ENCODE data around the gene ACO2.

ACO2 gene

DNA sequence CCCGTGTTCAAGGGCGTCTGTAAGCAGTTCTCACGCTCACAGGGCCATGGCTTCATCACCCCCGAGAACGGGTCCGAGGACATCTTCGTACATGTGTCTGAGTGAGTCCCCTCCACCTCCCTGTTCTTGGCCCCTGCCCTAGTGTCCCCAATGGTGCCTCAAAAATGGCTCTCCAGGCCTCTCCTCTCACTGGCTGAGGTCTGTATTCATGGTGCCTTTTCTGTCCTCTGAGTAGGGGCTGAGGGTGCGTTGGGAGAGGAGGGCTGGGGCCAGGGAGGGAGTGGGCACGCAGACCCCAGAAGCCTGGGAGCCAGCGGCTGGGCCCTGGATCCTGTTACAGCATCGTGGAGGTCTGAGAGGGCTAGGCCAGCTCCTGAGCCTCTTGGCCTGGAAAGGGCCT lies 104.8 kb downstream of the ACO2 start:
- DNase-seq = no peak

DNA sequence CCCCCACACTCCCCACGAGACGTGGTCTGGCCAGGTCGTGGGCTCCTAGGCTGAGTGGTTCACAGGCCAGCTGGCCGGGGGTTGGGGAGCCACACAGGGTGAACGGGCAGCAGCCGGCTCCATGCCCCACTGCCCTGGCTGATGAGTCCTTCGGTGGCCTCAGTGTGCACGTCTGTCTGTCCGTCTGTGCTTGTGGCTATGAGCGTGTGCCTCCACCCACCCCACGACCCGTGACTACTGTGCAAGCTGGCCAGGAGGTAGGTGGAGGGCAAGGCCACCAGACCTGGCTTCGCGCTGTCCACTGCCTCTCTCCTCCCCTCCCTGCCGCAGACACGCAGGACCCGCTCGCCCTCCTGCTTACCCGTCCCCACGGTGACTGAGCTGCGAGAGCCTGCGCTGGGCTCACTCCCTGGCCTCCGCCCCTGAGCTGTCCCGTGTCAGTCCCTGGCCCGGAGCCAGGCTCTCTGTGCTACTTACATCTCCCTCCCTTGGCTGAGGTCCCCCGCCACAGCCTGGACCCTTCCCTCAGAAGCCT lies 106.0 kb downstream of the ACO2 start:
- no peak for DNase-seq

DNA sequence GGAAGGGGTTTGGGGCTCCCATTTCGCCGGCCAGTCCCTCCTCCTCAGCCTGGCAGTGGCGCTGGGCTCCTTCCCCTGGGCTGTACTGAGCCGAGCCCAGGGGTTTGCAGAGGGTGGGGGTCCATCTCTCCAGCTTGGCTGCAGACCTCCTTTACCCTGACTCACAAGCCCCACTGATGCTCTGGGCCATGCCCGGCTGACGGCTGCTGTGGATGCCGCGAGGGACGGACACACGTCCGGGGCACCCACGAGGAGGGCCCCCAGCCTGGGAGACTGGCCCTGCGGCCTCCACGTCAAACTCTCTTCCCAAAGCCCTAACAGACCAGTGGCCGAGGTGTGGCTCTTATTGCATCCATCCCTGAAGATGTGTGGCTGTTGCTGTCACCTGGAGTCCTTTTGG lies 106.6 kb downstream of the ACO2 start:
- DNase-seq = no peak

DNA sequence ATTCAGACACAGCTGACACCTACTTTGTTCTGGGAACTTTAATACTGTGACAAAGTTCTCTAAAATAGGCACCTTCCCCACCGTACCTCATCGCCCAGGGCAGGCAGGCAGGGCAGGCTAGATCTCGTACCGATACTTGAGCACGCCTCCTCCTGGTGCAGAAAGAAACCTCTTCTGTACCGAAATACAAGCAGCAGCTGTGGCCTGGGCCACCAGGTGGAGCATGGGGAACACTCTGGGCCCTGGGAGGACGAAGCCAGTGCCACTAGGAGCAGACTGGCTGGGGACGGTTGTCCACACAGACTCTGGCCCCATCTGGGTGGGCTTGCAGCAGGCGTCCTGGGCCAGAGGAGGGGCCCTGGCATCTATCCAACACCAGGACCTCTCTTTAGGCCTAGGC lies 108.0 kb downstream of the ACO2 start:
- no peak for DNase-seq

DNA sequence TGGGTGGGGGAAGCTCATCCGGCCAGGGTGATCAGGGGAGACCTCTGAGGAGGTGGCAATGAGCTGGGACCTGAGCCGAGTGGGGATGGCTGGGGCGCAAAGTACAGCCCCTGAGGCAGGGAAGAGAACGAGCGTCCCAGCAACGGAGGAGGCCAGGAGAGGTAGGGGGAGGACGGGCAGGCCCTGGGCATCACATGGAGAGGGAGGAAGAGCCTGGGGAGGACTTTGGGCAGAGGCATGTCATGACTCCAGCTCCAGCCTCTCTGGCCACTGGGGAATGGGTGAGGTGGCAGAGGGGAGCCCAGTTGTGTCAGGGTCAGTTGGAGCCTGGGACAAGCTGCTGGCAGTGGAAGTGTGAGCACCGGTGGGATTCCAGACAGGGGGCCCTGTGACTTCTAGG lies 109.2 kb downstream of the ACO2 start:
- DNase-seq = no peak
